ENCODE measurements around the gene NWD2. TPM values are rescaled to one million over a fixed set of nuclear protein-coding genes. Genes with fewer than 3 reads are reported as not detected.

NWD2 gene
- total and polyA plus RNA-seq, 3 donors from 2014 or later, result 0.12 to 0.63 (median 0.50) TPM

DNA sequence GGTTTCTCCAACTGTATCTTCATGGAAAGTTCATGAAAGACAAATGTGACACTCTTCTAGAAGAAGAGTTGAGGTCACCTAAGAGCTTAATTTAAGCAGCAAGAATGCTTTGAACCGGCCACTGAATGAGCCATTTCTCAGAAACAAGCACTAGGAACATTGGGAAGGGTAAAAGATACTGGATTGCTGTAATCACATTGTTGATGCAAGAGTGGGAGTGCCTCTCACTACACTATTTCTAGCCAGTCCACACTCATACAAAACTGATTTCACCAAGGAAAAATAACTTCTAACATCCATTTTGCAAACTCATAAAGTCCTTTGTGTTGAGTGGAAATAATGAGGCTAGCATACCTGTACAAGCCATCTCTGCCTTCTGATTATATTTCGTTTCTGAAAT, 221.3 kb downstream of the NWD2 start:
- DNase-seq, result no peak

GRCh38 chr4:37467223-37467622, 222.7 kb downstream of the NWD2 start:
- no peaks in the 10 kb centered on the region for H3K27me3 ChIP-seq
- no peak for DNase-seq
- intact Hi-C loops (cut with DNase I; ENCODE audit: low total_unique reads), result no loop called here
- WGBS, 2 donors, result 60 to 68% methylated on average over 3 of the region's 3 CpGs
- H3K36me3 ChIP-seq (ENCODE audit: low read depth, missing control alignments), result no peaks in the 10 kb centered on the region
- no peak for TF ChIP-seq POLR2A (IDR thresholded peaks at IDR 0.05)
- TF ChIP-seq, protein P1, sequence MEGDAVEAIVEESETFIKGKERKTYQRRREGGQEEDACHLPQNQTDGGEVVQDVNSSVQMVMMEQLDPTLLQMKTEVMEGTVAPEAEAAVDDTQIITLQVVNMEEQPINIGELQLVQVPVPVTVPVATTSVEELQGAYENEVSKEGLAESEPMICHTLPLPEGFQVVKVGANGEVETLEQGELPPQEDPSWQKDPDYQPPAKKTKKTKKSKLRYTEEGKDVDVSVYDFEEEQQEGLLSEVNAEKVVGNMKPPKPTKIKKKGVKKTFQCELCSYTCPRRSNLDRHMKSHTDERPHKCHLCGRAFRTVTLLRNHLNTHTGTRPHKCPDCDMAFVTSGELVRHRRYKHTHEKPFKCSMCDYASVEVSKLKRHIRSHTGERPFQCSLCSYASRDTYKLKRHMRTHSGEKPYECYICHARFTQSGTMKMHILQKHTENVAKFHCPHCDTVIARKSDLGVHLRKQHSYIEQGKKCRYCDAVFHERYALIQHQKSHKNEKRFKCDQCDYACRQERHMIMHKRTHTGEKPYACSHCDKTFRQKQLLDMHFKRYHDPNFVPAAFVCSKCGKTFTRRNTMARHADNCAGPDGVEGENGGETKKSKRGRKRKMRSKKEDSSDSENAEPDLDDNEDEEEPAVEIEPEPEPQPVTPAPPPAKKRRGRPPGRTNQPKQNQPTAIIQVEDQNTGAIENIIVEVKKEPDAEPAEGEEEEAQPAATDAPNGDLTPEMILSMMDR (IDR thresholded peaks at IDR 0.05), result no peak
- no peaks in the 10 kb centered on the region for H3K4me1 ChIP-seq
- no peak overlapping the region for H3K27ac ChIP-seq
- H3K4me3 ChIP-seq, result no peak overlapping the region
- no peaks in the 10 kb centered on the region for H3K9me3 ChIP-seq

More for the DNA sequence above, 221.3 kb downstream of the NWD2 start:
- Histone ChIP-seq H3K9me3 (no peaks in the 10 kb centered on the region), H3K27ac (no peak overlapping the region), H3K4me1 (no peaks in the 10 kb centered on the region), H3K36me3 (ENCODE audit: low read depth, missing control alignments) (no peaks in the 10 kb centered on the region), H3K27me3 (no peaks in the 10 kb centered on the region), H3K4me3 (no peak overlapping the region)
- TF ChIP-seq POLR2A (IDR thresholded peaks at IDR 0.05), result no peak
- TF ChIP-seq, protein P1 (IDR thresholded peaks at IDR 0.05), result no peak
- intact Hi-C loops (cut with DNase I; ENCODE audit: low total_unique reads), result no loop called here
- WGBS, 2 donors, result 64 to 98% methylated on average over 2 of the region's 2 CpGs

GRCh38 chr4:37467824-37468223, 223.3 kb downstream of the NWD2 start:
- no peak for TF ChIP-seq POLR2A (IDR thresholded peaks at IDR 0.05)
- TF ChIP-seq, protein P1 (IDR thresholded peaks at IDR 0.05), result no peak
- Histone ChIP-seq H3K4me3 (no peak overlapping the region), H3K27ac (no peak overlapping the region), H3K4me1 (no peaks in the 10 kb centered on the region), H3K36me3 (ENCODE audit: low read depth, missing control alignments) (no peaks in the 10 kb centered on the region), H3K9me3 (no peaks in the 10 kb centered on the region), H3K27me3 (no peaks in the 10 kb centered on the region)
- DNase-seq, result no peak
- WGBS, 2 donors, result 84 to 91% methylated on average over 4 of the region's 4 CpGs
- intact Hi-C loops (cut with DNase I; ENCODE audit: low total_unique reads), result no loop called here

DNA sequence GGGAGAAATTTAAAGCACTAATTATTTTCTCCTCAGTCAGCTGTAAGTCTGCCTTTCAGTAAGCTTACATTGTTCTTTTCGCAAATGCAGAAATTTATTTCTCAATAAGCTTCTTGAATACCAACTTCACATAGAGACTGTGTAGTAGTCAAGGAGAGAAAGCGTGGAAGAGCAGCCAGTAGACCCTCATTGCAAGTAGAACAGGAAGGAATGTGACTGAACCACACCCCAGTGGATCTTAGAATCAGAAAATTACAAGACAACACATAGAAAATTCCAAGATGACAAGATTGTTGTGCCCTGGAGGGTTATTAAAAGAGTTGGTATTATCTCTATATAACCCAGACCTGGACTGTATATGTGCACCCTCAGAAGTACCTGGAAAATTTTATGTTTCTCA, 224.7 kb downstream of the NWD2 start:
- H3K27ac ChIP-seq, result no peak overlapping the region
- 98% methylated on average over 2 of the region's 2 CpGs for WGBS, 2 donors

DNA sequence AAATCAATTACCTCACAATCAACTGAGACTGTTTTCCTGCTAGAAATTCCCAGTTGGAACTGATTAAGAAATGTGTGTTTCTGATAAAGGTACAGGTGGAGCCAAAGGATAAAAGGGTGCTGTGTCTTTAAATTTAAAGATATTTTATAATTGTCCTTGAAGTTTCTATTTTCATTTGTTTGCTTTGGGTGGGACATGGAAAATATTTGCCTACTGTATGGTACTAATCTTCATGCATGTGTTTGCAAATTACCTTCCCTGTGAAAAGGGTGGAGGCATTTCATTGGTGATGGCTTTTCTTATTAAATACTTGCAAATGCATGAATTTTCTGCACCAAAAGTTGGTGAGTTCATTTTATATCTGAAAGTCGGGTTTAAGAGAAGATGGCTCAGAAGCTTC, 225.7 kb downstream of the NWD2 start:
- Histone ChIP-seq H3K36me3 (ENCODE audit: low read depth, missing control alignments) (no peaks in the 10 kb centered on the region), H3K27ac (no peak overlapping the region), H3K27me3 (no peaks in the 10 kb centered on the region), H3K4me3 (no peak overlapping the region), H3K4me1 (no peaks in the 10 kb centered on the region), H3K9me3 (no peaks in the 10 kb centered on the region)
- intact Hi-C loops (cut with DNase I; ENCODE audit: low total_unique reads), result no loop called here
- WGBS, 2 donors, result 66 to 69% methylated on average over 1 of the region's 1 CpG
- TF ChIP-seq POLR2A (IDR thresholded peaks at IDR 0.05), result no peak
- TF ChIP-seq, protein P1 (IDR thresholded peaks at IDR 0.05), result no peak
- DNase-seq, result no peak

More for the DNA sequence above, 224.7 kb downstream of the NWD2 start:
- no peaks in the 10 kb centered on the region for H3K9me3 ChIP-seq
- no peak overlapping the region for H3K4me3 ChIP-seq
- H3K36me3 ChIP-seq (ENCODE audit: low read depth, missing control alignments), result no peaks in the 10 kb centered on the region
- no peaks in the 10 kb centered on the region for H3K27me3 ChIP-seq
- TF ChIP-seq, protein P1 (IDR thresholded peaks at IDR 0.05), result no peak
- TF ChIP-seq POLR2A (IDR thresholded peaks at IDR 0.05), result no peak
- intact Hi-C loops (cut with DNase I; ENCODE audit: low total_unique reads), result no loop called here
- DNase-seq, result no peak
- H3K4me1 ChIP-seq, result no peaks in the 10 kb centered on the region

All from testis (tissue), 3 donors.